ENCODE results near the gene TRIM28. TPM values are rescaled to one million over a fixed set of nuclear protein-coding genes. Genes with fewer than 3 reads are reported as not detected.

The TRIM28 gene
- total RNA-seq, 1 experiment from 2014 or later: 1,221 TPM

DNA sequence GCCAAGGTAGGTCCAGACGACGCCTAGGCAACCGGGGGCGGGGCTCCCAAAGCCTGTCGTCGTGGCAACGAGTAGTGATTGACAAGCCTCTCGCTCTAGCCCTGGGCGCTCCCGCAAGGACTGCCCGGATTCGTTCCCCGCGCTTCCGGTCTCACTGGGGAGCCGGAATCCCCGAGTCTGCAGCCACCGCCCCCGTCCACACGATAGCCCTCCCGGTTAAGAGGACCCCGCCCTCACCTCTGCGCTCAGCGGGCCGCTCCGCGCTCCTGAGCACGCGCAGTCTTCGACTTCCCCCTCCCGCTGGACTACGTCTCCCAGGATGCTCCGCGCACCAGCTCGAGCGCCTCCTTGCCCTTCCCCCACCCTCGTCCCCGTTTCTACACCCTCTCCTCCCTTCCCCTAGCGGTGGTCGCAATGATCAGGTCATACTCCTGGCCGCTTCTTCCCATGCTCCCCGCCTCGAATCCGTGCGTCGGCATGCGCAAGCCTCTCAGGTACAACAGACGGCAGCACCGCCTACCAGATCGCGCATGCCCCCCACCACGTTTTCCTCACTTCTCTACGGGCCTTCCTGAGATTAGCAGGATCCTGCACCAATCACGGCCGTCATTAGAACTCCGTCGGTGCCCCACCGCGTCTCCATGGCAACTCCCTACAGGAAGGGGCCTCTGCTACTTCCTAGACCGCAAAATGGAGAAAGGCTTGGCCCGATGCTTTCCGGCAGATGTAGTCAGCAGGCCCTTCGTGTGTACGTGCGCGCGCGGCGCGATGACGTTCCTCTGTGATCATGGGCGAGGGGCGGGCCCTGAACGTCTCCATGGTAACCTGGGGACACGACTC is 29.2 kb downstream of the TRIM28 start, which contains the start of gene MZF1 (continued):
- TF ChIP-seq, protein P1, sequence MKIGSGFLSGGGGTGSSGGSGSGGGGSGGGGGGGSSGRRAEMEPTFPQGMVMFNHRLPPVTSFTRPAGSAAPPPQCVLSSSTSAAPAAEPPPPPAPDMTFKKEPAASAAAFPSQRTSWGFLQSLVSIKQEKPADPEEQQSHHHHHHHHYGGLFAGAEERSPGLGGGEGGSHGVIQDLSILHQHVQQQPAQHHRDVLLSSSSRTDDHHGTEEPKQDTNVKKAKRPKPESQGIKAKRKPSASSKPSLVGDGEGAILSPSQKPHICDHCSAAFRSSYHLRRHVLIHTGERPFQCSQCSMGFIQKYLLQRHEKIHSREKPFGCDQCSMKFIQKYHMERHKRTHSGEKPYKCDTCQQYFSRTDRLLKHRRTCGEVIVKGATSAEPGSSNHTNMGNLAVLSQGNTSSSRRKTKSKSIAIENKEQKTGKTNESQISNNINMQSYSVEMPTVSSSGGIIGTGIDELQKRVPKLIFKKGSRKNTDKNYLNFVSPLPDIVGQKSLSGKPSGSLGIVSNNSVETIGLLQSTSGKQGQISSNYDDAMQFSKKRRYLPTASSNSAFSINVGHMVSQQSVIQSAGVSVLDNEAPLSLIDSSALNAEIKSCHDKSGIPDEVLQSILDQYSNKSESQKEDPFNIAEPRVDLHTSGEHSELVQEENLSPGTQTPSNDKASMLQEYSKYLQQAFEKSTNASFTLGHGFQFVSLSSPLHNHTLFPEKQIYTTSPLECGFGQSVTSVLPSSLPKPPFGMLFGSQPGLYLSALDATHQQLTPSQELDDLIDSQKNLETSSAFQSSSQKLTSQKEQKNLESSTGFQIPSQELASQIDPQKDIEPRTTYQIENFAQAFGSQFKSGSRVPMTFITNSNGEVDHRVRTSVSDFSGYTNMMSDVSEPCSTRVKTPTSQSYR (CRISPR knock-in tag; IDR thresholded peaks at IDR 0.05): peak; percentile 91; the same call in 1 of the 2 replicates
- TF ChIP-seq ZBTB21 (CRISPR knock-in tag; IDR thresholded peaks at IDR 0.05; ENCODE audit: borderline replicate concordance): no peak
- no peak for TF ChIP-seq ATF2 (CRISPR knock-in tag; IDR thresholded peaks at IDR 0.05; ENCODE audit: borderline replicate concordance, low read depth)
- TF ChIP-seq HMGA2 (CRISPR knock-in tag; IDR thresholded peaks at IDR 0.05): no peak
- TF ChIP-seq, protein P2, sequence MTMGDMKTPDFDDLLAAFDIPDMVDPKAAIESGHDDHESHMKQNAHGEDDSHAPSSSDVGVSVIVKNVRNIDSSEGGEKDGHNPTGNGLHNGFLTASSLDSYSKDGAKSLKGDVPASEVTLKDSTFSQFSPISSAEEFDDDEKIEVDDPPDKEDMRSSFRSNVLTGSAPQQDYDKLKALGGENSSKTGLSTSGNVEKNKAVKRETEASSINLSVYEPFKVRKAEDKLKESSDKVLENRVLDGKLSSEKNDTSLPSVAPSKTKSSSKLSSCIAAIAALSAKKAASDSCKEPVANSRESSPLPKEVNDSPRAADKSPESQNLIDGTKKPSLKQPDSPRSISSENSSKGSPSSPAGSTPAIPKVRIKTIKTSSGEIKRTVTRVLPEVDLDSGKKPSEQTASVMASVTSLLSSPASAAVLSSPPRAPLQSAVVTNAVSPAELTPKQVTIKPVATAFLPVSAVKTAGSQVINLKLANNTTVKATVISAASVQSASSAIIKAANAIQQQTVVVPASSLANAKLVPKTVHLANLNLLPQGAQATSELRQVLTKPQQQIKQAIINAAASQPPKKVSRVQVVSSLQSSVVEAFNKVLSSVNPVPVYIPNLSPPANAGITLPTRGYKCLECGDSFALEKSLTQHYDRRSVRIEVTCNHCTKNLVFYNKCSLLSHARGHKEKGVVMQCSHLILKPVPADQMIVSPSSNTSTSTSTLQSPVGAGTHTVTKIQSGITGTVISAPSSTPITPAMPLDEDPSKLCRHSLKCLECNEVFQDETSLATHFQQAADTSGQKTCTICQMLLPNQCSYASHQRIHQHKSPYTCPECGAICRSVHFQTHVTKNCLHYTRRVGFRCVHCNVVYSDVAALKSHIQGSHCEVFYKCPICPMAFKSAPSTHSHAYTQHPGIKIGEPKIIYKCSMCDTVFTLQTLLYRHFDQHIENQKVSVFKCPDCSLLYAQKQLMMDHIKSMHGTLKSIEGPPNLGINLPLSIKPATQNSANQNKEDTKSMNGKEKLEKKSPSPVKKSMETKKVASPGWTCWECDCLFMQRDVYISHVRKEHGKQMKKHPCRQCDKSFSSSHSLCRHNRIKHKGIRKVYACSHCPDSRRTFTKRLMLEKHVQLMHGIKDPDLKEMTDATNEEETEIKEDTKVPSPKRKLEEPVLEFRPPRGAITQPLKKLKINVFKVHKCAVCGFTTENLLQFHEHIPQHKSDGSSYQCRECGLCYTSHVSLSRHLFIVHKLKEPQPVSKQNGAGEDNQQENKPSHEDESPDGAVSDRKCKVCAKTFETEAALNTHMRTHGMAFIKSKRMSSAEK (CRISPR knock-in tag; IDR thresholded peaks at IDR 0.05; ENCODE audit: borderline replicate concordance): no peak
- no peak for TF ChIP-seq IRF2 (CRISPR knock-in tag; IDR thresholded peaks at IDR 0.05; ENCODE audit: borderline replicate concordance, low read depth)
- TF ChIP-seq ZNF232 (CRISPR knock-in tag; IDR thresholded peaks at IDR 0.05): no peak
- TF ChIP-seq ZNF512 (CRISPR knock-in tag; IDR thresholded peaks at IDR 0.05; ENCODE audit: borderline replicate concordance): no peak
- no peak for TF ChIP-seq GABPB1 (CRISPR knock-in tag; IDR thresholded peaks at IDR 0.05)
- TF ChIP-seq, protein P3, sequence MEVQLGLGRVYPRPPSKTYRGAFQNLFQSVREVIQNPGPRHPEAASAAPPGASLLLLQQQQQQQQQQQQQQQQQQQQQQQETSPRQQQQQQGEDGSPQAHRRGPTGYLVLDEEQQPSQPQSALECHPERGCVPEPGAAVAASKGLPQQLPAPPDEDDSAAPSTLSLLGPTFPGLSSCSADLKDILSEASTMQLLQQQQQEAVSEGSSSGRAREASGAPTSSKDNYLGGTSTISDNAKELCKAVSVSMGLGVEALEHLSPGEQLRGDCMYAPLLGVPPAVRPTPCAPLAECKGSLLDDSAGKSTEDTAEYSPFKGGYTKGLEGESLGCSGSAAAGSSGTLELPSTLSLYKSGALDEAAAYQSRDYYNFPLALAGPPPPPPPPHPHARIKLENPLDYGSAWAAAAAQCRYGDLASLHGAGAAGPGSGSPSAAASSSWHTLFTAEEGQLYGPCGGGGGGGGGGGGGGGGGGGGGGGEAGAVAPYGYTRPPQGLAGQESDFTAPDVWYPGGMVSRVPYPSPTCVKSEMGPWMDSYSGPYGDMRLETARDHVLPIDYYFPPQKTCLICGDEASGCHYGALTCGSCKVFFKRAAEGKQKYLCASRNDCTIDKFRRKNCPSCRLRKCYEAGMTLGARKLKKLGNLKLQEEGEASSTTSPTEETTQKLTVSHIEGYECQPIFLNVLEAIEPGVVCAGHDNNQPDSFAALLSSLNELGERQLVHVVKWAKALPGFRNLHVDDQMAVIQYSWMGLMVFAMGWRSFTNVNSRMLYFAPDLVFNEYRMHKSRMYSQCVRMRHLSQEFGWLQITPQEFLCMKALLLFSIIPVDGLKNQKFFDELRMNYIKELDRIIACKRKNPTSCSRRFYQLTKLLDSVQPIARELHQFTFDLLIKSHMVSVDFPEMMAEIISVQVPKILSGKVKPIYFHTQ (CRISPR knock-in tag; IDR thresholded peaks at IDR 0.05): no peak
- TF ChIP-seq FOXP1 (CRISPR knock-in tag; IDR thresholded peaks at IDR 0.05; ENCODE audit: borderline replicate concordance): peak; percentile 27; the same call in 1 of the 2 replicates
- no peak for TF ChIP-seq SMAD4 (CRISPR knock-in tag; IDR thresholded peaks at IDR 0.05)
- TF ChIP-seq GTF2I (CRISPR knock-in tag; conservative IDR thresholded peaks at IDR 0.05): no peak
